Measurements from ENCODE around the gene PKMYT1. TPM values are rescaled to one million over a fixed set of nuclear protein-coding genes. Genes with fewer than 3 reads are reported as not detected.

Gene PKMYT1
- total and polyA plus RNA-seq, 9 of the 15 experiments (the other 6 are each of a cell fraction or from before 2014, with no cell fraction given) = 8.7 to 201 (median 37.8) TPM

- Histone ChIP-seq H3K4me1 (replicated peaks in 1 of 2; ENCODE audit: control insufficient read depth in 2 of 2, insufficient read depth in 2 of 2, low read length in 2 of 2) (peaks cover 30 to 87% of the 10 kb centered on the region in 2 experiments), H3K4me2 (ENCODE audit: insufficient read depth, low read length) (no peak overlapping the region), H3K27ac (ENCODE audit: extremely low read depth, low read depth, low read length) (no peak overlapping the region), H3K9me1 (ENCODE audit: control insufficient read depth, insufficient read depth, low read length) (peaks cover 2% of the 10 kb centered on the region), H3K4me3 (no peak overlapping the region), H3K27me3 (ENCODE audit: control insufficient read depth in 2 of 2, insufficient read depth in 2 of 2, low read length in 2 of 2) (peaks cover 10 to 27% of the 10 kb centered on the region in 2 experiments; a peak in 4 of 5 replicates), H3K79me2 (ENCODE audit: control insufficient read depth, insufficient read depth, low read length) (peaks cover 25% of the 10 kb centered on the region), H3K9me3 (replicated peaks; ENCODE audit: control insufficient read depth, insufficient read depth, low read depth, low read length) (no peaks in the 10 kb centered on the region), H3K9ac (ENCODE audit: insufficient read depth in 1 of 2, low read depth in 2 of 2, low read length in 2 of 2) (peak overlapping the region in 1 of 2 experiments; percentile 61; a peak in 2 of 4 replicates), H2AFZ (ENCODE audit: low read depth, low read length) (no peak overlapping the region), H3K36me3 (ENCODE audit: control insufficient read depth, insufficient read depth, low read length) (peaks cover 34% of the 10 kb centered on the region; the same call in 2 of the 3 replicates), H4K20me1 (replicated peaks; ENCODE audit: control insufficient read depth, insufficient read depth, low read length) (peaks cover 19% of the 10 kb centered on the region)
- WGBS (ENCODE audit: insufficient coverage, low coverage, missing lambda C conversion rate) = 95% methylated on average over 24 of the region's 24 CpGs
- intact Hi-C loops (cut with micrococcal nuclease) (loop anchor here (10.0 kb wide), 1 partner anchor 62 kb away; the partner anchor contains the start of genes KREMEN2 and PAQR4), in situ Hi-C loops (cut with MboI) (no loop called here)
- ATAC-seq (no peak), FAIRE-seq (no peak), DNase-seq (ENCODE audit: extremely low read depth in 1 of 4, low spot score in 3 of 4) (no peak)
- no peak for TF ChIP-seq RHOXF2B (CRISPR knock-in tag; conservative IDR thresholded peaks at IDR 0.05)
- no peak for TF ChIP-seq ARID3A (IDR thresholded peaks at IDR 0.05; ENCODE audit: borderline replicate concordance, low read depth, low read length)
- TF ChIP-seq ZBTB2 (IDR thresholded peaks at IDR 0.05) = no peak
- TF ChIP-seq DMBX1 (CRISPR knock-in tag; IDR thresholded peaks at IDR 0.05; ENCODE audit: borderline replicate concordance) = no peak
- TF ChIP-seq THRB (CRISPR knock-in tag; conservative IDR thresholded peaks at IDR 0.05) = no peak
- TF ChIP-seq PHF8 (IDR thresholded peaks at IDR 0.05; ENCODE audit: borderline replicate concordance, low read length) = no peak
- ChIA-PET POLR2A (interaction anchor here (0.6 to 1.9 kb wide), 6 partner anchors 19 to 131 kb away, joined by 3 to 6 read pairs (median 4); no protein-coding TSS in a partner anchor), CTCF (ENCODE audit: low intra/inter-chr PET ratio) (no interaction called here)
- BruUV-seq (replicated peaks) = no TSS peak
These were observed 46.6 kb upstream of the PKMYT1 start for GRCh38 chr16:3026609-3027488.
